Fibroblast of villous mesenchyme (primary cell): ENCODE results near the gene FOSB. TPM values are rescaled to one million over a fixed set of nuclear protein-coding genes. Genes with fewer than 3 reads are reported as not detected.

Source experiments
- DNase-seq: peaks from one replicate; pipeline ENCODE4 v3.0.0-alpha.2; 2010; ENCODE audit warnings: low read depth
- H3K4me3 ChIP-seq: 2 replicates; pipeline ENCODE4 v1.5.1; 2011; ENCODE audit warnings: low read depth, mild to moderate bottlenecking, low read length
- total RNA-seq: library from RNA; depleted of rRNA; stranded (reverse); fragments of >200 nt; gene quantifications from 2 replicates; pipeline ENCODE4 v1.2.3, GENCODE V29; 2012
- TF ChIP-seq, protein P1 (sequence below): IDR thresholded peaks from 2 replicates; pipeline ENCODE4 v1.5.1; 2012; ENCODE audit warnings: low read depth, mild to moderate bottlenecking, low read length; ENCODE audit not compliant: insufficient read depth

The FOSB gene
- total RNA-seq, 1 donor, result 13.0 TPM

GRCh38 chr19:45437328-45437727, 30.5 kb upstream of the FOSB start:
- TF ChIP-seq, protein P1, sequence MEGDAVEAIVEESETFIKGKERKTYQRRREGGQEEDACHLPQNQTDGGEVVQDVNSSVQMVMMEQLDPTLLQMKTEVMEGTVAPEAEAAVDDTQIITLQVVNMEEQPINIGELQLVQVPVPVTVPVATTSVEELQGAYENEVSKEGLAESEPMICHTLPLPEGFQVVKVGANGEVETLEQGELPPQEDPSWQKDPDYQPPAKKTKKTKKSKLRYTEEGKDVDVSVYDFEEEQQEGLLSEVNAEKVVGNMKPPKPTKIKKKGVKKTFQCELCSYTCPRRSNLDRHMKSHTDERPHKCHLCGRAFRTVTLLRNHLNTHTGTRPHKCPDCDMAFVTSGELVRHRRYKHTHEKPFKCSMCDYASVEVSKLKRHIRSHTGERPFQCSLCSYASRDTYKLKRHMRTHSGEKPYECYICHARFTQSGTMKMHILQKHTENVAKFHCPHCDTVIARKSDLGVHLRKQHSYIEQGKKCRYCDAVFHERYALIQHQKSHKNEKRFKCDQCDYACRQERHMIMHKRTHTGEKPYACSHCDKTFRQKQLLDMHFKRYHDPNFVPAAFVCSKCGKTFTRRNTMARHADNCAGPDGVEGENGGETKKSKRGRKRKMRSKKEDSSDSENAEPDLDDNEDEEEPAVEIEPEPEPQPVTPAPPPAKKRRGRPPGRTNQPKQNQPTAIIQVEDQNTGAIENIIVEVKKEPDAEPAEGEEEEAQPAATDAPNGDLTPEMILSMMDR, result no peak
- no peak overlapping the region for H3K4me3 ChIP-seq
- no peak for DNase-seq

DNA sequence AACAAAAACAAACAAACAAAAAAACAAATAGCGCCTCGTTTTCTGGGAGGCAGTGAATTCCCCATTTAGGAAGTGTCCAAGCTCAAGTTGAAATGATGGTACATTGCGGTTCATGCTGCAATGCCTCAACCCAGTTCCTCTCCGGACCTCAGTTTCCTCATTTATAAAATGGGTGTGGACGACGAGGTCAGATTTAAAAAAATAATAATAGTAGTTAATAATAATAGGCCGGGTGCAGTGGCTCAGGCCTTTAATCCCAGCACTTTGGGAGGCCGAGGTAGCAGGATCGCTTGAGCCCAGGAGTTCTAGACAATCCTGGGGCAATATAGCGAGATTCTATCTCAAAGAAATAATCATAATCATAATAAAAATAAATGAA, 28.6 kb upstream of the FOSB start:
- DNase-seq, result no peak
- TF ChIP-seq, protein P1, result no peak

DNA sequence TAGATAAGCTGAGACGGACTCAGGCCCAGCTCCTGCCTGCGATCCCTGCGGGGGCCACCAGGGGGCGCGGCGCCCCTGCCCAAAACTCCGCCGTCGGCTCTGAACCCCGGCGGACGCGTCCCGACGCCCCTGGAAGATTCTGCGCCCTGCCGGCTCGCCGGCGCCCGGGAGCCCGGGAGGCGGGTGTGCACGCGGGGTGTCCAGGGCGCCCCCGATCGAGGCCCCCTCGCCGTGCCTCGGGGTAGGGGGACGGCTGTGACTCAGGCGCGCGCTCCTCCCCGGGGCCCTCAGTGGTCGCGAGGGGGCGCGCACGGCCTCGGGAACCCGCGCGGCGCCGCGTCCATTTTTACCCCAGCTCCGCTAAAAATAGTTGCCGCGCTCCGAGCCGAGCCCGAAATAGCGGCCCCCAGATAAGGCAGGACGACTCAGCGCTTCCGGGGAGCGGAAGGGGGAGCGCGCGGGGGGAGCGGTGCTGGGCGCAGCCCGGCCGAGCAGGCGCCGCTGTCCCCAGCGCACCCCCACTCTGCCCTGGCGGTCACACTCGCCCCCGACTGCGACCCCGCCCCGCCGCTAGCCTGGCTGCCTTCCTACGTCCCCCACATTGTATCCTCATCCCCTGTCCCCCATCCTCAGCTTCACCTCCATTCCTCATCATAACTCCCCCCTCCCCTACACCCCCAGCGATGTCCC, 28.1 kb upstream of the FOSB start:
- peak; percentile 86 for DNase-seq

More for the DNA sequence above, 28.6 kb upstream of the FOSB start:
- H3K4me3 ChIP-seq, result peak overlapping the region; percentile 59

GRCh38 chr19:45440259-45440638, 27.5 kb upstream of the FOSB start:
- TF ChIP-seq, protein P1, result no peak
- no peak for DNase-seq

More for the DNA sequence above, 28.1 kb upstream of the FOSB start:
- TF ChIP-seq, protein P1, result peak; percentile 92
- peak overlapping the region; percentile 59 for H3K4me3 ChIP-seq

DNA sequence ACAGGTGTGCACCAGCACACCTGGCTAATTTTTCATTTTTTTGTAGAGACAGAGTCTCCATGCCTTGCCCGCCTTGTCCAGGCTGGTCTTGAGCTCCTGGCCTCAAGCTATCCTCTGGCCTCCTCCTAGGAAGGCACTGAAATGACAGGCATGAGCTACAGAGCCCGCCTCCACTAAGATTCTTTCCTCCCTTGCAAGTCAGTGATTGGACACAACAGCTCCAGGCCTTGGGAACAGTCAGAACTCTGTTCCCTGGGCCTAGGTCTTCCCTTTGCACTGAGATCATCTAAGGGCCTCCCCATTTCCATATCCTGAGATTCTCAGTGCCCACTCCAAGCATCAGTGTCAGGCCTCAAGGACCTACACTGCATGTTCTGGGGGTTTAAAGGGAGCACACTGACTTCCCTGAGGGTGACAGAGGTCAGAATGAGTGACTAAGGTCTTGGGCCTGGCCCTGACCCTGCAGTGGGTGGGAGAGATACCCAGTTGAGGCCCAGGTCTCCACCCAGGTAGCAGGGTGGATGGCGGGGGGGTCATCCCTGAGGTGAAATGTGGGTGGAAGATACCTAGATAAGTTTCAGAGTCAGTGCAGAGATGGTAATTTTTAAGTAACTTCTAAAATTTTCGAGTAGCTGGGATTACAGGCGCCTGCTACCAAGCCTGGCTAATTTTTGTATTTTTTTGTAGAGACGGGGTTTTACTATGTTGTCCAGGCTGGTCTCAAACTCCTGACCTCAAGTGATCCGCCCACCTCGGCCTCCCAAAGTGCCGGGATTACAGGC, 26.7 kb upstream of the FOSB start:
- TF ChIP-seq, protein P1, result no peak

More at GRCh38 chr19:45440259-45440638, 27.5 kb upstream of the FOSB start:
- peak overlapping the region; percentile 59 for H3K4me3 ChIP-seq

DNA sequence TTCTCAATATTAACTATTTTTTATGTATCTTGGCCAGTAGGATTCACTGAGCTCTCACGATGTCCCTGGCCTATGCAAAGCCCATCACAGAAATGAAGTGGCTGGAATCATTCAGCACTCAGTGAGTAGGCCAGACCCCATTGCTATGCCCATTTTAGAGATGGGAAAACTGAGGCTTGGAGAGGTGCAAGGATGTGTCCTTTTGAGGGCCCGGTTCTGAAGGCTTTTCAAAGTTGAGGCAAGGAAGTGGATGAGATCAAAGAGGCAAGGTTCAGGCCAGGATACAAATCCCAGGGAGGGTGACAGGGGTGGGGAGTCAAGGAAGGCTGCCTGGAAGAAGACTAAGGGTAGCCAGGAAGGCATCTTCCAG, 25.4 kb upstream of the FOSB start:
- TF ChIP-seq, protein P1, result no peak
- no peak for DNase-seq
- no peak overlapping the region for H3K4me3 ChIP-seq

More for the DNA sequence above, 26.7 kb upstream of the FOSB start:
- DNase-seq, result peak; percentile 41
- no peak overlapping the region for H3K4me3 ChIP-seq
